ENCODE measurements around the gene PITRM1. TPM values are rescaled to one million over a fixed set of nuclear protein-coding genes. Genes with fewer than 3 reads are reported as not detected.
A peak's percentile ranks its signal among the peaks of the same experiment; 100 is the strongest.
"Not testable (repeated sequence)": the region's sequence is repeated elsewhere in the genome, so short reads cannot be mapped to it uniquely, and the experiment has no call there.

PITRM1 gene
- total RNA-seq, 6 experiments from 2014 or later: 40.7 to 59.5 (median 49.7) TPM

DNA sequence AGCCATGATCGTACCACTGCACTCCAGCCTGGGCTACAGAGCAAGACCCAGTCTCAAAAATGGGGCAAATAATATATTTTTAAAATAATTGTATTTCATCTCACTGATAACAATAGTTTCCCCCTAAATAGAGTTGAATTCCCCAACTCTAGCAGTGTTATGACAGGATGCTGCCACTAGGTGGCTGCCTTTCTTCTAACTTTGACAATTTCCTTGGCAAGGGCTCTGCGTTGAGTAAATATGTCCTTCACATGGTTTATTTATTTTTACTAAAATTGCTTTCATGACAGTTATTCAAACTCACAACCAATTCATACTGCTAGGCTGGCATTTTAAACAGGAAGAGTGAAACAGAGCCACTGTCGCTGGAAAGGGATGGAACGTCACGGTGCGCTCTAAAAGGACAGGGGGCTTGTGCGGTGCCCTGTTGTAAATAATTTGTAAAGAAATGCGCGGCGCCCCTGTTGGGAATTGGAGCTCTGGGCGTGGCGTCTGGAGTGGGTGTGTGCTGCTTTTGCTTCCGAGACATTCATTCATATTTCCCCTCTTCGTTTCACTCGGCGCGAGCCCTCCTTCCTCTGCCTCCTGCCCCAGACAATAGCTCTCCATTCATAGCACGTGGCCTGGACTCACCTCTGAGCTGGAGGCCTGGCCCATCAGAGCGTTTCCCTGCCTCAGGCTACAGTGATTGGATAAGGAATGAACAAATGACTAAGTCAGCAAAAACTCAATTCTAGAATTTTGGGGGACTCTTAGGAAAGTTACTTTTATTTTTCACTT lies 20.5 kb upstream of the PITRM1 start:
- H3K4me1 ChIP-seq: no peaks in the 10 kb centered on the region
- H3K27me3 ChIP-seq: no peaks in the 10 kb centered on the region
- no peak overlapping the region for H3K4me3 ChIP-seq
- peak; percentile 84 to 94 (median 90) for TF ChIP-seq CTCF (IDR thresholded peaks at IDR 0.05)
- TF ChIP-seq POLR2A (IDR thresholded peaks at IDR 0.05): no peak
- H3K36me3 ChIP-seq: no peaks in the 10 kb centered on the region
- ATAC-seq (peak; percentile 51 to 73 (median 65)), DNase-seq (no peak)
- no peak overlapping the region for H3K27ac ChIP-seq
- WGBS (ENCODE audit: insufficient coverage, low coverage, low lambda C conversion rate, missing lambda C conversion rate): 40% methylated on average over 19 of the region's 19 CpGs
- H3K9me3 ChIP-seq: no peaks in the 10 kb centered on the region
- intact Hi-C loops (cut with DNase I): no loop called here

- Histone ChIP-seq H3K4me1 (no peaks in the 10 kb centered on the region), H3K9me3 (no peaks in the 10 kb centered on the region), H3K36me3 (no peaks in the 10 kb centered on the region), H3K27ac (no peak overlapping the region), H3K27me3 (no peaks in the 10 kb centered on the region), H3K4me3 (no peak overlapping the region)
- 71% methylated on average over 3 of the region's 3 CpGs for WGBS (ENCODE audit: insufficient coverage, low coverage, low lambda C conversion rate, missing lambda C conversion rate)
- TF ChIP-seq POLR2A (IDR thresholded peaks at IDR 0.05) (no peak), CTCF (IDR thresholded peaks at IDR 0.05) (no peak)
- intact Hi-C loops (cut with DNase I): no loop called here
- DNase-seq: no peak
- no peak for ATAC-seq
These were observed 18.2 kb upstream of the PITRM1 start for GRCh38 chr10:3190817-3191216.

DNA sequence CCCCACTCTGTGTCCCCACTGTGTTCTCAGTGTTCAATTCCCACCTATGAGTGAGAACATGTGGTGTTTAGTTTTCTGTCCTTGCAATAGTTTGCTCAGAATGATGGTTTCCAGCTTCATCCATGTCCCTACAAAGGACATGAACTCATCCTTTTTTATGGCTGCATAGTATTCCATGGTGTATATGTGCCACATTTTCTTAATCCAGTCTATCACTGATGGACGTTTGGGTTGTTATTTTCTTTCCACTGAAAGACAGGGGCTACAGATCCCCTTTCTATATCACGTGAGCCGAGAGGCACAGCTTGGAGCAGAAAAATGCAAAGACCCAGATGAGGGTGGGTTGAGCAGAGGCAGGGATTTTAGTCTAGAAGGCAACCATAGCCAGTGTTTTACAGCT lies 14.6 kb upstream of the PITRM1 start:
- H3K27ac ChIP-seq; H3K4me1 ChIP-seq; H3K27me3 ChIP-seq; H3K36me3 ChIP-seq; H3K9me3 ChIP-seq; H3K4me3 ChIP-seq; ATAC-seq; DNase-seq; intact Hi-C loops (cut with DNase I): not testable (repeated sequence)
- 62% methylated on average over 3 of the region's 3 CpGs for WGBS (ENCODE audit: insufficient coverage, low coverage, low lambda C conversion rate, missing lambda C conversion rate)

DNA sequence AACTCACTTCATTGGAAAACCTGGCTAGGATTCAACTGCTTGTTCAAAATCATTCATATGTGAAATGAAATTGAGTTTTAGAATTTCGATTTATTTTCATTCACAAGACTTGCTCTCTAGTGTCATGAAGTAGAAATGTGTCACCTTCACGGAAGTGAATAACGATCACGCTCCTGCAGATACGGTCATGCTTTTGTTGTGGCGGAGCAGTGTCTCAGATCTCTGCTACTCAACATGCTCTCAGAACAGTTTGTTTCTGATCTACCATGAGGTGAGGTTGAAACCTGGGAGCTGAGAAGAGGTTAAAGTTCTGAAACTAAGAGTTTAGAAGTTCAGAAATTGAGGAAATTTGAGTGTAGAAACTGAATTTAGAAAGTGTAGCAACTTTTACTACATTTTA lies 13.8 kb upstream of the PITRM1 start:
- Histone ChIP-seq H3K9me3 (no peaks in the 10 kb centered on the region), H3K4me1 (no peaks in the 10 kb centered on the region), H3K27ac (no peak overlapping the region), H3K4me3 (no peak overlapping the region), H3K27me3 (no peaks in the 10 kb centered on the region), H3K36me3 (no peaks in the 10 kb centered on the region)
- DNase-seq (no peak), ATAC-seq (no peak)
- intact Hi-C loops (cut with DNase I): no loop called here
- 81% methylated on average over 6 of the region's 6 CpGs for WGBS (ENCODE audit: insufficient coverage, low coverage, low lambda C conversion rate, missing lambda C conversion rate)
- TF ChIP-seq POLR2A (IDR thresholded peaks at IDR 0.05): no peak
- TF ChIP-seq CTCF (IDR thresholded peaks at IDR 0.05): no peak

DNA sequence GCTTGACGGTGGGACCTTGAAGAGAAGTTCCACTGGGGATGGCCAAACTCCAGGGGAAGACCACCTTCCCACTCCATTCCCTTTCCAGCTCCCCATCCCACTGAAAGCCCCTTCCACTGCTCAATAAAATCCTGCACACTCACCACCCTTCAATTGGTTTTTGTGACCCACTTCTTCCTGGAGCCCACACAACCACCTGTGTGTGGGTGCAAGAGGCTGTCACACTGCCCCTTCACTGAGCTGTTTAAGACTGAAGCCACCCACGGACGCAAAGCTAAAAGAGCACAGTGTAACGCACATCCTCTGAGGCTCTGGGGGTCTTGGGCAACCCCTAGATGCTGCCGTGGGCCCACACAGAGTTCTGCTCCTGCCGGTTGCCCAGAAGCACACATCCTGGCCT lies 12.8 kb upstream of the PITRM1 start:
- ATAC-seq: no peak
- Histone ChIP-seq H3K9me3 (no peaks in the 10 kb centered on the region), H3K4me3 (no peak overlapping the region), H3K27me3 (no peaks in the 10 kb centered on the region), H3K36me3 (no peaks in the 10 kb centered on the region), H3K4me1 (no peaks in the 10 kb centered on the region), H3K27ac (no peak overlapping the region)
- intact Hi-C loops (cut with DNase I): no loop called here
- TF ChIP-seq CTCF (IDR thresholded peaks at IDR 0.05) (no peak), POLR2A (IDR thresholded peaks at IDR 0.05) (no peak)
- no peak for DNase-seq
- WGBS (ENCODE audit: insufficient coverage, low coverage, low lambda C conversion rate, missing lambda C conversion rate): 51% methylated on average over 2 of the region's 6 CpGs
